Measurements from ENCODE around the gene RINL. TPM values are rescaled to one million over a fixed set of nuclear protein-coding genes. Genes with fewer than 3 reads are reported as not detected.

Gene RINL
- 10 to 100 TPM in 1 of 4 donors, 1 to 10 TPM in 3; 4.6 to 10.4 (median 6.6) TPM for total RNA-seq

DNA sequence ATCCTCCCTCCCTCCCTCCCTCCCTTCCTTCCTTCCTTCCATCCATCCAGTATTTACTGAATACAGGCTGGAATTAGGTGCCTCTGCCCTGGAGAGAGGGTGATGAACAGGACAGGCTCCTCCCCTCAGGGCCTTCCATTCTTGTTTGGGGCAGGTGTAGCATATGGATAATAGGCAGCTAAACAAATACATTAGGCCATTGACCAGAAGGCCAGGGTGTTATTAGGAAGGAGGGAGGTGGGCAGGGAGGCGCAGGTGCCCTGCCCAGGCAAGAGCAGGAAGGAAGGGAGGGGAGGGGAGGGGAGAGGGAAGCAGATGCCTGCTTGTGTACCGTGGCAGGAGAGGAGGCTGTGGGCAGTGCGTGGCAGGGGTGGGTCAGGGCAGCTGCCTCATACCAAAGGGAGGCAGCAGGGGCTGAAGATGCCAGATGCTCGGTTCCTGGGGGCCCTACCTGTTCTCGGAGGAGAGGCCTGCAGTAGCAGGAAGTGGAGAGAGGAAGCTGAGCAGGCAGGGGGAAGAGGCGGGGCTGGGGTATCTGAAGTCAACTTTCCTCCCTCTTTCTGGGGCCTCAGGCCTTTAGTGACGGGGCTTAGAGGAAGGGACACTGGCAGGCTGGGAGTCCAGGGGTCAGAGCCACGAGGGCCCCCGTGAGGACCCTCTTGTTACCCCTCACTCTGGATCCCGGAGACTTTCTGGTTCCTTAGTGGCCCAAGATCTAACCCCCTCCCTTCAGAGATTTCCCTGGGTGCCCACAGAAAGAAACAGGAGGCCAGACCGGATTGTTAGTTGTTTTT, at the start of gene RINL:
Gene RINL, minus strand, starts transcription at position 495 of the 794 bp plus-strand sequence. CDS start 1,533 bp downstream, outside the sequence.
- H3K27ac ChIP-seq (replicated peaks in 1 of 4), result peak within 1 kb of the TSS in 3 of 4 donors; percentile 21 to 62 (median 31)
- H3K27me3 ChIP-seq, result no peaks in the 10 kb centered on the region
- peak within 1 kb of the TSS in 1 of 4 donors; percentile 23 for H3K4me3 ChIP-seq
- 34% methylated on average over 8 of the region's 11 CpGs for WGBS
- H3K9me3 ChIP-seq, result no peaks in the 10 kb centered on the region
- intact Hi-C loops (cut with DNase I), result no loop called here
- TF ChIP-seq POLR2A (IDR thresholded peaks at IDR 0.05; ENCODE audit: low read depth) (no peak), POLR2AphosphoS5 (IDR thresholded peaks at IDR 0.05) (no peak), CTCF (IDR thresholded peaks at IDR 0.05) (no peak), EP300 (IDR thresholded peaks at IDR 0.05) (no peak)
- H3K36me3 ChIP-seq, result peaks cover 13 to 47% (median 41%) of the 10 kb centered on the region in 4 donors
- H3K4me1 ChIP-seq, result peaks cover 11 to 14% (median 14%) of the 10 kb centered on the region in 4 donors
- DNase-seq (ENCODE audit: extremely low spot score), result no peak

DNA sequence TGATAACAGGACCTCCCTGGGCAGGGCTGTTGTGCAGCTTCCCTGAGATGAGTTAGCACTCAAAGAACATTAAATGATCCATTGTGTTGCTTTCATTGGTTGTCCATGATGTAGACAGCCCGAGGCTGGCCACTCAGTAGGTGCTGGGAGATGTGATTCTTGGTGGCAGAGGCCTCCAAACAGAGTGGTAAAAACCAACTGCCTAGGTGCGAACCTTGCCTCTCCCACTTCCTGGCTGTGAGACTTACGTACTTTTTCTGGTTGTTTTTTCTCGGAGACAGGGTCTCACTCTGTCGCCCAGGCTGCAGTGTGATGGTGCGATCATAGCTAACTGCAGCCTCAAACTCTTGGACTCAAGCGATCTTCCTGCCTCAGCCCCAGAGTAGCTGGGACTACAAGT, 46.3 kb upstream of the RINL start:
- 89% methylated on average over 7 of the region's 7 CpGs for WGBS
- intact Hi-C loops (cut with DNase I), result loop anchor here (10.0 kb wide), 1 partner anchor 380 kb away; no protein-coding TSS in a partner anchor
- no peak for DNase-seq (ENCODE audit: extremely low spot score)
- peaks cover 3 to 7% (median 5%) of the 10 kb centered on the region in 4 donors for H3K4me1 ChIP-seq
- no peak overlapping the region for H3K4me3 ChIP-seq
- H3K27ac ChIP-seq (replicated peaks in 1 of 4), result no peak overlapping the region
- no peaks in the 10 kb centered on the region for H3K9me3 ChIP-seq
- H3K27me3 ChIP-seq, result no peaks in the 10 kb centered on the region
- H3K36me3 ChIP-seq, result peaks cover 10 to 57% (median 36%) of the 10 kb centered on the region in 4 donors
- TF ChIP-seq EP300 (IDR thresholded peaks at IDR 0.05), result no peak
- TF ChIP-seq POLR2AphosphoS5 (IDR thresholded peaks at IDR 0.05), result no peak
- no peak for TF ChIP-seq POLR2A (IDR thresholded peaks at IDR 0.05; ENCODE audit: low read depth)
- TF ChIP-seq CTCF (IDR thresholded peaks at IDR 0.05), result no peak

- Histone ChIP-seq H3K4me1 (no peaks in the 10 kb centered on the region), H3K36me3 (peaks cover 10 to 55% (median 36%) of the 10 kb centered on the region in 4 donors), H3K9me3 (no peaks in the 10 kb centered on the region), H3K27ac (replicated peaks in 1 of 4) (no peak overlapping the region), H3K4me3 (no peak overlapping the region), H3K27me3 (no peaks in the 10 kb centered on the region)
- TF ChIP-seq CTCF (IDR thresholded peaks at IDR 0.05) (no peak), EP300 (IDR thresholded peaks at IDR 0.05) (no peak), POLR2AphosphoS5 (IDR thresholded peaks at IDR 0.05) (no peak), POLR2A (IDR thresholded peaks at IDR 0.05; ENCODE audit: low read depth) (no peak)
- intact Hi-C loops (cut with DNase I), result loop anchor here (10.0 kb wide), 1 partner anchor 378 kb away; no protein-coding TSS in a partner anchor
- WGBS, result 89% methylated on average over 5 of the region's 5 CpGs
- no peak for DNase-seq (ENCODE audit: extremely low spot score)
These were observed 44.4 kb upstream of the RINL start for GRCh38 chr19:38922482-38922881.

- H3K4me3 ChIP-seq, result no peak overlapping the region
- no peaks in the 10 kb centered on the region for H3K4me1 ChIP-seq
- TF ChIP-seq EP300 (IDR thresholded peaks at IDR 0.05) (no peak), CTCF (IDR thresholded peaks at IDR 0.05) (no peak), POLR2A (IDR thresholded peaks at IDR 0.05; ENCODE audit: low read depth) (no peak), POLR2AphosphoS5 (IDR thresholded peaks at IDR 0.05) (no peak)
- H3K27me3 ChIP-seq, result no peaks in the 10 kb centered on the region
- 86% methylated on average over 16 of the region's 20 CpGs for WGBS
- H3K27ac ChIP-seq (replicated peaks in 1 of 4), result no peak overlapping the region
- no peak for DNase-seq (ENCODE audit: extremely low spot score)
- no peaks in the 10 kb centered on the region for H3K9me3 ChIP-seq
- intact Hi-C loops (cut with DNase I), result loop anchor here (10.0 kb wide), 1 partner anchor 377 kb away; no protein-coding TSS in a partner anchor
- peaks cover 10 to 51% (median 36%) of the 10 kb centered on the region in 4 donors for H3K36me3 ChIP-seq
These were observed 43.6 kb upstream of the RINL start for GRCh38 chr19:38921420-38922274.

Data from esophagus muscularis mucosa (tissue), 4 donors.